Suprapubic skin (tissue), 4 donors: ENCODE results near the gene ADGRF4. TPM values are rescaled to one million over a fixed set of nuclear protein-coding genes. Genes with fewer than 3 reads are reported as not detected.

Experiments
- DNase-seq, 2 donors: peaks; one replicate each; pipeline ENCODE4 v3.0.0-alpha.2; 2019; ENCODE audit warnings: low spot score in 2 of 2
- H3K27ac ChIP-seq: fragments of 200-600 bp; sonication (generic); one replicate; pipeline ENCODE4 v1.5.1; 2019
- H3K27me3 ChIP-seq: fragments of 200-600 bp; sonication (generic); one replicate; pipeline ENCODE4 v1.5.1; 2019
- H3K36me3 ChIP-seq: fragments of 200-600 bp; sonication (generic); one replicate; pipeline ENCODE4 v1.5.1; 2019
- H3K4me1 ChIP-seq: fragments of 200-600 bp; sonication (generic); one replicate; pipeline ENCODE4 v1.5.1; 2019
- H3K4me3 ChIP-seq: fragments of 200-600 bp; sonication (generic); one replicate; pipeline ENCODE4 v1.5.1; 2019; ENCODE audit warnings: mild to moderate bottlenecking
- H3K9me3 ChIP-seq: fragments of 200-600 bp; sonication (generic); one replicate; pipeline ENCODE4 v1.5.1; 2019
- CTCF ChIP-seq, 2 donors: fragments of 200-600 bp in 1 of 2; fragments of 450-650 bp in 1 of 2; sonication (generic) in 1 of 2; IDR thresholded peaks; one replicate each; pipeline ENCODE4 v1.5.1; 2016 to 2019; ENCODE audit warnings: antibody characterized with exemption in 2 of 2, mild to moderate bottlenecking in 1 of 2, moderate library complexity in 1 of 2
- EP300 ChIP-seq: sonication (generic); formaldehyde crosslinking; IDR thresholded peaks from one replicate; pipeline ENCODE4 v1.6.1; 2017; ENCODE audit warnings: antibody characterized with exemption
- POLR2A ChIP-seq, 2 donors: fragments of 450-650 bp; IDR thresholded peaks; one replicate each; pipeline ENCODE4 v1.6.1; 2017; ENCODE audit warnings: antibody characterized with exemption in 2 of 2, mild to moderate bottlenecking in 2 of 2, moderate library complexity in 2 of 2
- POLR2AphosphoS5 ChIP-seq, 3 donors: sonication (generic); formaldehyde crosslinking; IDR thresholded peaks; one replicate each; pipeline ENCODE4 v1.6.1; 2017; ENCODE audit warnings: antibody characterized with exemption in 3 of 3
- WGBS: methylation state at CpG from one replicate; pipeline ENCODE4 v1.1.5; 2018; 5-methylcytosine and 5-hydroxymethylcytosine counted together
- total RNA-seq, 4 donors: library from RNA; depleted of rRNA; stranded (reverse); fragments of >200 nt; gene quantifications; one replicate each; pipeline ENCODE4 v1.1.0, GENCODE V29; 2016

ADGRF4 gene
- total RNA-seq, 4 donors from 2014 or later, result 38.9 to 74.3 (median 45.3) TPM

GRCh38 chr6:47718571-47718970 is 20.2 kb downstream of the ADGRF4 start:
- no peak for TF ChIP-seq EP300
- TF ChIP-seq POLR2A (IDR thresholded peaks at IDR 0.05), result no peak
- TF ChIP-seq POLR2AphosphoS5 (IDR thresholded peaks at IDR 0.05), result no peak
- TF ChIP-seq CTCF (IDR thresholded peaks at IDR 0.05), result no peak
- 0% methylated on average over 1 of the region's 1 CpG for WGBS

GRCh38 chr6:47721189-47721588 is 22.8 kb downstream of the ADGRF4 start:
- no peaks in the 10 kb centered on the region for H3K36me3 ChIP-seq
- no peaks in the 10 kb centered on the region for H3K9me3 ChIP-seq
- H3K4me1 ChIP-seq, result no peaks in the 10 kb centered on the region
- no peak for TF ChIP-seq EP300
- no peak for TF ChIP-seq POLR2A (IDR thresholded peaks at IDR 0.05)
- no peak for TF ChIP-seq POLR2AphosphoS5 (IDR thresholded peaks at IDR 0.05)
- TF ChIP-seq CTCF (IDR thresholded peaks at IDR 0.05), result no peak
- H3K4me3 ChIP-seq, result no peak overlapping the region
- DNase-seq, result no peak
- H3K27me3 ChIP-seq, result no peaks in the 10 kb centered on the region
- 82% methylated on average over 4 of the region's 4 CpGs for whole genome bisulfite sequencing
- H3K27ac ChIP-seq, result no peak overlapping the region

More at GRCh38 chr6:47718571-47718970, 20.2 kb downstream of the ADGRF4 start:
- H3K9me3 ChIP-seq, result no peaks in the 10 kb centered on the region
- no peaks in the 10 kb centered on the region for H3K4me1 ChIP-seq
- H3K4me3 ChIP-seq, result no peak overlapping the region
- no peaks in the 10 kb centered on the region for H3K27me3 ChIP-seq
- DNase-seq, result no peak
- H3K27ac ChIP-seq, result no peak overlapping the region
- no peaks in the 10 kb centered on the region for H3K36me3 ChIP-seq

GRCh38 chr6:47722194-47722593 is 23.8 kb downstream of the ADGRF4 start:
- Histone ChIP-seq H3K9me3 (no peaks in the 10 kb centered on the region), H3K27me3 (no peaks in the 10 kb centered on the region), H3K36me3 (no peaks in the 10 kb centered on the region), H3K27ac (no peak overlapping the region), H3K4me1 (no peaks in the 10 kb centered on the region), H3K4me3 (no peak overlapping the region)
- no peak for TF ChIP-seq CTCF (IDR thresholded peaks at IDR 0.05)
- TF ChIP-seq POLR2AphosphoS5 (IDR thresholded peaks at IDR 0.05), result no peak
- no peak for TF ChIP-seq EP300
- no peak for TF ChIP-seq POLR2A (IDR thresholded peaks at IDR 0.05)
- WGBS, result 71% methylated on average over 3 of the region's 3 CpGs
- DNase-seq, result no peak

- H3K4me1 ChIP-seq, result no peaks in the 10 kb centered on the region
- no peak overlapping the region for H3K4me3 ChIP-seq
- H3K27ac ChIP-seq, result no peak overlapping the region
- TF ChIP-seq POLR2AphosphoS5 (IDR thresholded peaks at IDR 0.05), result no peak
- no peak for TF ChIP-seq POLR2A (IDR thresholded peaks at IDR 0.05)
- no peak for TF ChIP-seq EP300
- no peak for TF ChIP-seq CTCF (IDR thresholded peaks at IDR 0.05)
- DNase-seq, result no peak
- H3K9me3 ChIP-seq, result no peaks in the 10 kb centered on the region
- no peaks in the 10 kb centered on the region for H3K27me3 ChIP-seq
- no peaks in the 10 kb centered on the region for H3K36me3 ChIP-seq
- 97% methylated on average over 2 of the region's 2 CpGs for WGBS
Measured at GRCh38 chr6:47724300-47724699, 25.9 kb downstream of the ADGRF4 start.

- Histone ChIP-seq H3K27me3 (no peaks in the 10 kb centered on the region), H3K36me3 (no peaks in the 10 kb centered on the region), H3K4me1 (no peaks in the 10 kb centered on the region), H3K27ac (no peak overlapping the region), H3K4me3 (no peak overlapping the region), H3K9me3 (no peaks in the 10 kb centered on the region)
- DNase-seq, result no peak
- 61% methylated on average over 2 of the region's 2 CpGs for WGBS
- TF ChIP-seq POLR2AphosphoS5 (IDR thresholded peaks at IDR 0.05) (no peak), EP300 (no peak), CTCF (IDR thresholded peaks at IDR 0.05) (no peak), POLR2A (IDR thresholded peaks at IDR 0.05) (no peak)
Measured at GRCh38 chr6:47727391-47727790, 29.0 kb downstream of the ADGRF4 start.
